GM12878 (cell line): ENCODE data around the gene MYCBP2. TPM values are rescaled to one million over a fixed set of nuclear protein-coding genes. Genes with fewer than 3 reads are reported as not detected.

Experiments used
- ATAC-seq: fragments of 200-7000 bp; cut with Tn5 transposase; 3 replicates; pipeline ENCODE4 v1.9.1; 2020; ENCODE audit warnings: mild to moderate bottlenecking, moderate library complexity
- BruUV-seq: library from RNA; stranded (reverse); fragments of 400-500 nt; replicated peaks from 2 replicates; lab custom pipeline; 2021; lab: Mats Ljungman, UMichigan
- CTCF ChIA-PET: fragments of 300-600 bp; sonication (Branson Sonifier 250); formaldehyde crosslinking; extraction: SDS; loops from one replicate; lab custom pipeline; 2021; ENCODE audit warnings: inconsistent platforms; lab: Yijun Ruan, JAX
- POLR2A ChIA-PET: fragments of 350-600 bp; formaldehyde crosslinking; extraction: SDS; loops from one replicate; lab custom pipeline; 2021; ENCODE audit warnings: inconsistent platforms; lab: Charles Lee
- RAD21 ChIA-PET: fragments of 300-600 bp; sonication (Branson Sonifier 250); formaldehyde crosslinking; loops from one replicate; lab custom pipeline; 2023; ENCODE audit warnings: antibody characterized with exemption; ENCODE audit not compliant: unreplicated experiment; lab: Charles Lee
- SMC1A ChIA-PET: fragments of 300-600 bp; sonication (Branson Sonifier 250); formaldehyde crosslinking; loops from one replicate; lab custom pipeline; 2023; ENCODE audit not compliant: unreplicated experiment, uncharacterized antibody; lab: Charles Lee
- DNase-seq: peaks from one replicate; pipeline ENCODE4 v3.0.0-alpha.2; 2011; ENCODE audit warnings: low read depth, low spot score
- FAIRE-seq: peaks from 3 replicates; lab custom pipeline; 2011; peaks lifted over from hg19 to GRCh38; lab: Jason Lieb, UNC
- H2AFZ ChIP-seq: 2 replicates; pipeline ENCODE4 v1.6.0; 2011; ENCODE audit warnings: low read depth, low read length, control low read depth; ENCODE audit not compliant: control insufficient read depth
- H3K27ac ChIP-seq: 2 replicates; pipeline ENCODE4 v1.5.1; 2011; ENCODE audit warnings: control low read depth; ENCODE audit not compliant: control insufficient read depth, insufficient read depth
- H3K27me3 ChIP-seq, 2 experiments: replicated peaks in 1 of 2; 2 replicates each; pipeline versions ENCODE4 v1.6.0 to v1.6.1; 2011; ENCODE audit warnings: low read length in 1 of 2; ENCODE audit not compliant: control insufficient read depth in 2 of 2, insufficient read depth in 2 of 2
- H3K36me3 ChIP-seq, 2 experiments: 2 replicates each; pipeline ENCODE4 v1.5.1; 2011; ENCODE audit warnings: low read length in 1 of 2; ENCODE audit not compliant: control insufficient read depth in 2 of 2, insufficient read depth in 2 of 2
- H3K4me1 ChIP-seq: 2 replicates; pipeline ENCODE4 v1.6.1; 2011; ENCODE audit warnings: mild to moderate bottlenecking, low read length, moderate library complexity, mixed read lengths; ENCODE audit not compliant: control insufficient read depth, insufficient read depth
- H3K4me2 ChIP-seq: 2 replicates; pipeline ENCODE4 v1.6.0; 2011; ENCODE audit warnings: control low read depth; ENCODE audit not compliant: control insufficient read depth, insufficient read depth
- H3K4me3 ChIP-seq: fragments of 200-600 bp; sonication (generic); 2 replicates; pipeline ENCODE4 v1.5.1; 2016
- H3K79me2 ChIP-seq: 2 replicates; pipeline ENCODE4 v1.6.0; 2011; ENCODE audit warnings: low read length; ENCODE audit not compliant: control insufficient read depth, insufficient read depth
- H3K9ac ChIP-seq: 2 replicates; pipeline ENCODE4 v1.8.0; 2011; ENCODE audit warnings: low read length, control low read depth, mixed read lengths; ENCODE audit not compliant: control insufficient read depth, insufficient read depth
- H3K9me3 ChIP-seq: replicated peaks from 3 replicates; pipeline ENCODE4 v1.5.1; 2011; ENCODE audit warnings: mild to moderate bottlenecking, low read length; ENCODE audit not compliant: control insufficient read depth, insufficient read depth
- H4K20me1 ChIP-seq: 2 replicates; pipeline ENCODE4 v1.6.0; 2011; ENCODE audit not compliant: control insufficient read depth, insufficient read depth
- CTCF ChIP-seq, 3 experiments: IDR thresholded peaks in 2 of 3; conservative IDR thresholded peaks in 1 of 3; 2 replicates each; pipeline ENCODE4 v1.5.1; 2011; ENCODE audit warnings: low read depth in 3 of 3, low read length in 3 of 3, mild to moderate bottlenecking in 3 of 3, control low read depth in 2 of 3, moderate library complexity in 2 of 3, inconsistent platforms in 1 of 3, mixed read lengths in 1 of 3; ENCODE audit not compliant: control insufficient read depth in 2 of 3, insufficient read depth in 1 of 3; ENCODE audit errors: extremely low read depth in 1 of 3
- ESRRA ChIP-seq: IDR thresholded peaks from 2 replicates; pipeline ENCODE4 v1.6.1; 2012; ENCODE audit warnings: mild to moderate bottlenecking, low read length, improper control_type of control experiment
- WGBS: methylation state at CpG from one replicate; pipeline ENCODE4 v1.1.6; 2016; ENCODE audit warnings: low lambda C conversion rate; ENCODE audit not compliant: insufficient replicate concordance, insufficient coverage; ENCODE audit errors: missing lambda C conversion rate; 5-methylcytosine and 5-hydroxymethylcytosine counted together
- in situ Hi-C: fragments of 300-500 bp; cut with MboI; formaldehyde crosslinking; loops from 9 replicates; pipeline ENCODE4 v1.14.3; 2018; ENCODE audit warnings: mixed read lengths
- intact Hi-C: fragments of 100-400 bp; cut with micrococcal nuclease; formaldehyde crosslinking; loops from one replicate; pipeline ENCODE4 v1.14.2; 2022; ENCODE audit not compliant: unreplicated experiment
- polyA plus RNA-seq, 11 experiments: library from polyadenylated mRNA; depleted of rRNA in 4 of 11; unstranded in 6 of 11; stranded (reverse) in 5 of 11; fragments of >200 nt; fragmentation: Nextera tagmentation in 4 of 11; fragmentation: Illumina TruSeq in 1 of 11; extraction: Ambion mirVana in 4 of 11; extraction: Trizol in 1 of 11; gene quantifications; 1 replicate in 1 of 11; 2 replicates in 10 of 11; pipeline versions ENCODE4 v1.2.1 to v1.2.3, GENCODE V29; 2011 to 2016; ENCODE audit warnings: inconsistent platforms in 2 of 11, missing spikeins in 2 of 11, low read depth in 1 of 11
- total RNA-seq, 4 experiments: library from RNA; depleted of rRNA in 3 of 4; stranded (reverse); fragments of >200 nt in 3 of 4; fragmentation: Illumina TruSeq in 1 of 4; extraction: Trizol in 1 of 4; gene quantifications; 2 replicates each; pipeline versions ENCODE4 v1.2.1 to v1.2.3, GENCODE V29; 2013 to 2021

MYCBP2 gene
- total and polyA plus RNA-seq, 10 of the 15 experiments (the other 5 are each of a cell fraction or from before 2014, with no cell fraction given): 51.9 to 152 (median 98.2) TPM

- intact Hi-C loops: no loop called here
- TF ChIP-seq ESRRA (no peak), CTCF (IDR thresholded peaks at IDR 0.05 in 2 of 3, conservative IDR thresholded peaks at IDR 0.05 in 1 of 3; ENCODE audit: control insufficient read depth in 2 of 3, extremely low read depth in 1 of 3, insufficient read depth in 1 of 3, low read depth in 3 of 3, low read length in 3 of 3) (peak in 1 of 3 experiments; percentile 6; a peak in 1 of 6 replicates)
- TF ChIP-seq, all 136 proteins: peak for 1
- peaks cover 3% of the 10 kb centered on the region; the same call in 1 of the 2 replicates for H3K4me1 ChIP-seq
- peaks cover 4 to 43% of the 10 kb centered on the region in 2 experiments; a peak in 3 of 4 replicates for H3K36me3 ChIP-seq
- in situ Hi-C loops: loop anchor here (25.0 kb wide), 1 partner anchor 1620 kb away; no protein-coding TSS in a partner anchor
- no TSS peak for BruUV-seq
- FAIRE-seq (no peak), DNase-seq (no peak), ATAC-seq (peak; percentile 17; the same call in 1 of the 3 replicates)
- ChIA-PET RAD21 (interaction anchor here (1.0 kb wide), 1 partner anchor 25 kb away, joined by 3 read pairs; the partner anchor contains the start of gene CLN5), SMC1A (interaction anchor here (0.6 to 1.3 kb wide), 7 partner anchors 8 to 190 kb away, joined by 3 to 5 read pairs (median 3); no protein-coding TSS in a partner anchor), CTCF (interaction anchor here (0.7 to 3.5 kb wide), 6 partner anchors 8 to 476 kb away, joined by 3 to 18 read pairs (median 7); partner anchors contain the start of gene FBXL3), POLR2A (interaction anchor here (0.6 to 1.7 kb wide), 4 partner anchors 8 to 433 kb away, joined by 3 to 11 read pairs (median 5); no protein-coding TSS in a partner anchor)
- 89% methylated on average over 6 of the region's 6 CpGs for WGBS
- H3K9me3 ChIP-seq: no peaks in the 10 kb centered on the region; the same call in 2 of the 3 replicates
- H3K27ac ChIP-seq: no peak overlapping the region
- H3K4me3 ChIP-seq: no peak overlapping the region
- no peak overlapping the region for H3K9ac ChIP-seq
- no peaks in the 10 kb centered on the region for H4K20me1 ChIP-seq
- H3K4me2 ChIP-seq: no peak overlapping the region
- peaks cover 31% of the 10 kb centered on the region for H3K79me2 ChIP-seq
- H2AFZ ChIP-seq: no peak overlapping the region
- no peaks in the 10 kb centered on the region for H3K27me3 ChIP-seq
These were observed 309.8 kb downstream of the MYCBP2 start for GRCh38 chr13:77016888-77017623.
